GM18909 (cell line): ENCODE results near the gene MVB12B.
"Not testable (repeated sequence)": the region's sequence is repeated elsewhere in the genome, so short reads cannot be mapped to it uniquely, and the experiment has no call there.

Experiments
- ATAC-seq: cut with Tn5 transposase; IDR thresholded peaks from one replicate; pipeline ENCODE4 v1.9.1; 2021; ENCODE audit warnings: mild to moderate bottlenecking; ENCODE audit not compliant: unreplicated experiment, poor library complexity

MVB12B gene, protein sequence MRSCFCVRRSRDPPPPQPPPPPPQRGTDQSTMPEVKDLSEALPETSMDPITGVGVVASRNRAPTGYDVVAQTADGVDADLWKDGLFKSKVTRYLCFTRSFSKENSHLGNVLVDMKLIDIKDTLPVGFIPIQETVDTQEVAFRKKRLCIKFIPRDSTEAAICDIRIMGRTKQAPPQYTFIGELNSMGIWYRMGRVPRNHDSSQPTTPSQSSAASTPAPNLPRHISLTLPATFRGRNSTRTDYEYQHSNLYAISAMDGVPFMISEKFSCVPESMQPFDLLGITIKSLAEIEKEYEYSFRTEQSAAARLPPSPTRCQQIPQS

DNA sequence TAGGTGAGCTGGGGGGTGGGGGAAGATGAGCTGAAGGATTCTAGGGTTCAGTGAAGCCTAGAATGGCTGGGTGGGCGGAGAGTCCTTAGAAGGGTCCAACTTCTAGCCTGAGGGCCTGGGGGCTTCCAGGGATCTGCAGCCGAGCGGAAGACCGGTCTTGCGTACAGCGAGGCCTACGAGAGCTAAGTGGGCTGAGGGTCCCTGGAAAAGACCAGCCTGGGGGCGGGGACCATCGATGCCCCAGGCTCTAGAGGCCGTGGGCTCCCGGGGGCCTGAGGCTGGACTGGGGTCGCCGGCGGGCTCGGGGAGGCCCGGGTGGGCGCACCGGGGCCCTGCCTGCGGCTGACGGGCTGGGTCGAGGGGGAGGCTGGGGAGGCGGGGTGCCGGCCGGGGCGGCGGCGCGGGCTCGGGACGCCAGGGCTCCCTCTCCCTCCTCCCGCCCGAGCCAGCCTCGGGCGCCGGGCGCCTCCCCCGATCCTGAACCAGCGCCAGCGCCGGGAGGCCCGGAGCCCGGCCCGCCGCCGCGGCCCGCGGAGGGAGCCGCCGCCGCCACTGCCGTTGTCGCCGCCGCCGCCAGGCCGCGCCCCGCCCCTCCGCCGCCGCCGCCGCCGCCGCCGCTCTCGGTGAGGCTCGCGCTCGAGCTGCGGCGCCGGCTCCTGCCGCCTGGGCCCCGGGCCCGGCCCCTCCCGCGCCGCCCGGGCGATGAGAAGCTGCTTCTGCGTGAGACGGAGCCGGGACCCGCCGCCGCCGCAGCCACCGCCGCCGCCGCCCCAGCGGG, at the start of gene MVB12B:
Gene MVB12B (plus strand): TSS at position 602 of the 778 bp plus-strand sequence. CDS start 101 bp downstream, at position 703.
- ATAC-seq = no peak

DNA sequence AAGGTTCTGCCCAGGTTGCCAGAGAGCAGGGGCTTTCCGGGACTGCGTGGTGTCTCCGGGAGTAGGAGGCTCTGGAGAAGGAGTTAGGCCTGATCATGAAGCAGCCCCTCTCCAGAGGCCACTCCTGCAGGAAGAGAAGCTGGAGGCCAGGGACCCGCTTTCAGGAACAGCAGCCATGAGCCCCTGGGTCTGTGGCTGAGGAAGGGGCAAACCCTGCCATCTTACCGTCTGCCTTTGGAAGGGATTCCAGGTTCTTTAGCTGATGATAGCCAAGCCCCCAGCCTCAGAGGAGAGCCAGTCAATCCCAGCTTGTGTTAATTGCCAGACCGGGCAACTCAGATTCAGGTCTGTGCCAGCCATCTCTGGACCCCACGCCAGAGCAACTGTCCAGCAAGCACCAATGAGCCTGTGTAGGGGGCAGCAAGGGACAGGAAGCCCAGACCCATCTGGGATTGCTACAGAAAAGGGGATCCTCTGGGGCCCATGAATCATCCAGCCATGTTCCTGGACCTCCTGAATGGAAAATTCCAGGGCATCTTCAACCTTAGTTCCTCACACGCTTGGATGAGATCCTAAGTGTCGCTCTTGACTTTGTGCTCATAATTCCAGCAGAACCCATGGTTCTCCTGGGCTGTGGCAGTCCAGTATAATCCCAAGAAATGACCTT, 42.7 kb upstream of the MVB12B start:
- ATAC-seq = no peak

DNA sequence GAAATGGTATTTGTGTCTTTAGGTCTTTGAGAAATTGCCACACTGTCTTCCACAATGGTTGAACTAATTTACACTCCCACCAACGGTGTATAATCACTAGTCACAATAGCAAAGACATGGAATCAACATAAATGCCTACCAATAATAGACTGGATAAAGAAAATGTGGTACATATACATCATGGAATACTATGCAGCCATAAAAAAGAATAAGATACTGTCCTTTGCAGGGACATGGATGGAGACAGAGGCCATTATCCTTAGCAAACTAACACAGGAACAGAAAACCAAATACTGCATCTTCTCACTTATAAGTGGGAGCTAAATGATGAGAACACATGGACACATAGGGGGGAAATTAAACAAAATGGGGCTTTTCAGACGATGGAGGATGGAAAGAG, 41.0 kb upstream of the MVB12B start:
- ATAC-seq = not testable (repeated sequence)

DNA sequence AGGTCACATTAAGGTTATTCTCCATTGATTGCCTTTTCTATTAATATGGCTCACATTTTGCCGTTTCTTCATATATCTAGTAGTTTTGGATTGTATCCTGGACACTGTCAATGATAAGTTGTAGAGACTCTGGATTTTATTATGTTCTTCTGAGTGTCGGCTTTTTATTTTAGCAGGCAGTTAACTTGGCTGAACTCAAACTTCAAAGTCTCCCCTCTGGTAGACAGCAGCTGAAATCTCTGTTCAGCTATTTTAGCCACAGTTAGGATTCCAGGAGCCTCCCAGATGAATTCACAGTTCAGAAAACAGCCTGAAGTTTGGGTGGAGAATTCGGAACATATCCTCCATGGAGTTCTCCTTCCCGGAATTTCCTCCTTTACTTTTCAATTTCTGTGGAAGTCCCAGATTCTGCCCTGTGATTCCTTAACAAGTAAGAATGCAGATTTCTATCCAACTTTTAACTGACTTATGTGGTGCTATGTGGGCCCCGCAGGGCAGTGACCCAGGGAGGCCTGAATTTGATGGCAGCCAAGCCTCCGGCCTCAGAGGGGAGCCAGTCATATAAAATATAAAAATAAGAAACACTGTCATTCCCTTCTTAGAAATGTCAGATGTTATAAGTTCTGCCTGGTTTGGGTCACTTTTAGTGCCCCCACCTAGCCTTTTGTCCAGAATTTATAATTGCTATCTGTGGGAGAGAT, 39.3 kb upstream of the MVB12B start:
- ATAC-seq = no peak

DNA sequence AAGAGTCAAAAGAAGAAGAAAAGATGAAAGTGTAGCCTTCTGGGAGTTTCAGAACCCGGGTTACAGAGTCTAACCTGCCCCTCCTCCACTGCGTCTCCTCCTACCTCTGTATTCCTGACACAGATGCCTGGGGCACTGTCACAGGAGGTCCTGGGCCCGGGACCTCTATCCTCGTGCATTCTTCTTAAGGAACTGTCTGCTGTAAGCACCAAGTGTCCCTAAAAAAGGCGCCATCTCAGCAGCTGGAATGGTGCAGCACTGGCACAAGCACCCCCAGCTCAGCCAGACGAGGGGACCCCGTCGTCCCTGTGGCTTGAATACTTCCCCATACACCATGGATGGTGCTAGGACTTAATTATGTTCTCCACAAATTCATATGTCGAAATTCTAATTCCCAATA, 35.8 kb upstream of the MVB12B start:
- no peak for ATAC-seq

DNA sequence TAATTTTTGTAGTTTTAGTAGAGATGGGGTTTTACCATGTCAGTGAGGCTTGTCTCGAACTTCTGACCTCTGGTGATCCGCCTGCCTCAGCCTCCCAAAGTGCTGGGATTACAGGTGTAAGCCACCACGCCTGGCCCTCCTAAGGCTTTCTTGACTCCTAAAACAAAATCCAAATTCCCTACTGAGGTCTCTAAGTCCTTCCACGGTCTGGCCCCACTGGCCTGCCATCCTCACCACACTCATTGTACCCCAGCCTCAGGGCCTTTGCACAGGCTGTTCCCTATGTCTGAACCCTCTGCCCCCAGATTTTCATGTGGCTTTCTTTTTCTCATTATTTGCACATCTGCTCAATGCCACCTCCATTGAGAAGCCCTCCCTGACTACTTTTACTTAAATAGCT, 34.7 kb upstream of the MVB12B start:
- no peak for ATAC-seq

DNA sequence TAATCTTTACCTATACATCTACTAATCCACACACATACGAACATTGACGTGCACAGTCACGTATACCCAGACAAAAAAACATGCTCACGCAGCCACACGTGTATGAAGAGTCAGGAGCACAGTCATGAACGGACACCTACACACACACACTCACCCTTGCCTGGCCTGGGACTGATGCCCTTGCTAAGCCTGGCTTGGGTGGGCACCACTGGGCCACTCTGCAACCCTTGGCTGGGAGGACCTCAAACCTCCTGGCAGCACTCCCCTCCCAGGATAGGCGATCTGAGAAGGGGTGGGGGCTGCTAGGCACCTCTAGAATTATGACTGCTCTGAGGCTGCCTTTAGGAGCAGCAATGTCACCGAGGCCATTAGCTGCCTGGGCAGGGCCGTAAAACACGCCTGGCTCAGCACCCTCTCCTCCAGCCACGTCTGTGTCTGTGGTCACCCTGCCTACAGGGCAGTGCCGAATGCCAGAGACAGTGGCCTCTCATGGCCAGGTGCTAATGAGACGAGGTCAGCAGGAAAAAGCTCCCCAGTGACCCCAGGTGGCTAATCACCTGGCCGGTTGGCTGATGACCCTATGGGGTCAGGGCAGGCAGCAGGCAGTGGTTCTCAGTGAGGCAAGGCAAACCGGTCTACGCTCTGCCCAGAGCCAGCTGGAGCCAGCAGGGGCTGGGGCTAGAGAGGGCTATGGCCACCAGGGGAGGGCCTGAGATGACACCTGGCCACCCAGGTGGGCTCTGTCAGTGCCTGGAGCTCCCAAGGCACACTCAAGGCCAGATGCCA, 33.7 kb upstream of the MVB12B start:
- ATAC-seq = no peak

DNA sequence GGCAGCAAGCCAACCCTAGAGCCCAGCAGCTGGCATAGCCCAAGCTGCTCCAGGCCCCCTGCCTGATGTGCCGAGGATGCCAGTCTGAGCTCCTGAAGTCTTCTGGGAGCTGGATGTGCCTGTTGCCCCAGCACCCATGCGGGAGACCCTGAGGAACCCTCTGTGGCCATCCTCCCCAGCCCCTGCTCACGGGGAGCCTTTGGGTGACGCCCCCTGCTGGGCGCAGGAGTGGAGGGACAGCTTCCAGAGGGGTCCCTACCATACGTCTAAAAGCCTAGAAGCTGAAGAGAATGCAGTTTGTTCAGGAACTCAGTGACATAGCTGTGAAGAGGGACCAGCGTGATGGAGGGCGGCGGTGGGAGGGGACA, 33.1 kb upstream of the MVB12B start:
- no peak for ATAC-seq

DNA sequence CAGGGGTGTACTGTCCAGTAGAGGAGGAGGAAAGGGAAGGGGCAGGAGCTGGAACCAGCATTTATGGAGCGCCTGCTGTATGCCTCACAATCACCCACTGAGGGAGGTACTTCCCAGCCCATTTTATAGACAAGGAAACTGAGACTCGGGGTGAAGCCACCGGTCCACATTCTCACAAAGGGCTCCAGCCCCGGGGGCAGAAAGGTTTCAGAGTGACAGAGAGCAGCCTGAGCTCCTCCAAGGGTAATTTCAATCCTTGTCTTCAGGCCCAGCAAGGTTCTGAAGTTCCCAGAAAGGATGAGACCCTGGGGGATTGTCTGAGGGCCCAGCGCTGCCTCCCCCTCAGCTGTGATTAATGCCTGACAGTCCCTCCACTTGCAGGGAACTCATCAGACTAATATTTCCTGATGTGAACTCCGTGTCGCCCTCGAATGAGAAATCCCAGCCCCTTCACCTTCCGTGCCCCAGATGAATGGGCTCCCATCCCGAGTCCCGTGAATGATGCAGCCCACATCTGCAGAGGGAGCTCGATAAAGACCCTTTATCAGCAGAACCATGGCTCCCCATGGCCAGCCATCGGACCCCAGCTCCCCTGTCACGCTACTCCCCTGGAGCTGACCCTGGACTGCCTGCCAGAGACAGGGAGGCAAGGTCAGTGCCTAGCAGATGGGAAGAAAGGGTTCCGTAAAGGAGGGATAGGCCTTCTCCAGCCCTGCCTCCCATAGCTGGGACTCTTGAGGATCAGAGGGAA, 32.1 kb upstream of the MVB12B start:
- no peak for ATAC-seq

DNA sequence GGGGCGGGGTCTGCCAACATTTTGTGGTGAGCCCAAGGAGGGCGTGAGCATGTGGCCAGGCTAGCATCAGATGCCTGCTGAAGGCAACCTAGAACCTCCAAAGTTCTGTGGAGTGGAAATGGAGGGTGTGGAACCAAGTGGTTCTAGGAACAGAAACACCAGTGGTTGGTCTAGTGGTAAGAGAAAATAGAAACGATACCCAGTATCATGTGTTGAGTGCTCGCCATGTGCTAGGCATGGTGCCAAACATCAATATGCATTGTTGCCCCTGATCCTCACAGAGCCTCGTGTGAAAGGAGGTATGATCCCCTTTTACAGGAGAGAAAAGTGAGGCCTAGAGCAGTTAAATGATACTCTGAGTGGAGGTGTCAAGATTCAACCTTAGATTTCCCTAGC, 31.5 kb upstream of the MVB12B start:
- no peak for ATAC-seq

DNA sequence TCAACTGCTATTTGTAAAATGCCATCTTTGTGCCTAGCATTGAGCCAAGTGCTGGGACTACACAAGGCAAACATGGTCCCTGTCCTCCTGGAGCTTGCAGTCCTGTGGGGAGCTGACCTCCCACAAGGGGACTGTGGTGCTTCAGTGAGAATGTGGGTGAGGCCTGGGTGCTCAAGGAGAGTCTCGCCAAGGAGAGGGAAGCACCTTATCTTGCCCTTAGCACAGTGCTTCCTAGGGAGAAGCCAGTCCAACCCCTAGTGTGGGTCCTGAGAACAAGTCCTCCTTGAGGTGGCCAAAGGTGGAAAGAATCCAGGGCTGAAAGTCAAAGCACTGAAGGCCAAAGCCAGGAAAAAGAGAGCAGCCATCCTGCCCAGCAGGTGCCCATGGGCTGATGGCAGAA, 31.1 kb upstream of the MVB12B start:
- ATAC-seq = no peak

DNA sequence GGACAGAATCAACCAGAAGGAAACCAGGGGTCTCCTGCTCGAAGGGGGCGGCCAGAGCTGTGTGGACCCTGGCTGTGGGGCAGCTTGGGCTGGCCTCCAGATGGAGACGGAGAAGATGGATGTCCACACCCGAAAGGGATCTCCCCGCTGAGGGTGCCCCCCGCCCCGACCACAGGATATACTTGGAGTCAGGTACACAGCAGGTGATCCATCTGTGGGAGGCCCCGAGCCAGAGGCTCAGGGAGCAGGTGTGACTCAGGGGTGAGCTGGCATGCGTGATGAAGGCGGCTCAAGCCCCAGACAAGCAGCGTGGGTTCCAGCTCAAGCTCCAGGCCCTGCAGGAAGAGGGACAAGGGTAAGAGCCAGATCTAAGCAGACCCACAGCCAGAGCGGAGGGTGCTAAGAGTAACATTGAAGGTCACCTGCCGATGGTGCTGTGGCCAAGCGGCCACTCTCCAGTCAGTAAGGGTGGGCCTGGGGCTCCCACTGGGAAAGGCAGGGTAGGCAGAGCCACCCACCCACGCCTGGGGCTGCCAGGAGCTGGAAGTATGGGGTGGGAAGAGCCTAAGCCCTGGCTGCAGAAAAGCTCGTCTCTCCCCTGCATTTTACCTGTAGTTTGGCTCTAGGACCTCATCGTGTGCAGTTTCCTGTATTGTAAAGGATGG, 30.6 kb upstream of the MVB12B start:
- no peak for ATAC-seq

DNA sequence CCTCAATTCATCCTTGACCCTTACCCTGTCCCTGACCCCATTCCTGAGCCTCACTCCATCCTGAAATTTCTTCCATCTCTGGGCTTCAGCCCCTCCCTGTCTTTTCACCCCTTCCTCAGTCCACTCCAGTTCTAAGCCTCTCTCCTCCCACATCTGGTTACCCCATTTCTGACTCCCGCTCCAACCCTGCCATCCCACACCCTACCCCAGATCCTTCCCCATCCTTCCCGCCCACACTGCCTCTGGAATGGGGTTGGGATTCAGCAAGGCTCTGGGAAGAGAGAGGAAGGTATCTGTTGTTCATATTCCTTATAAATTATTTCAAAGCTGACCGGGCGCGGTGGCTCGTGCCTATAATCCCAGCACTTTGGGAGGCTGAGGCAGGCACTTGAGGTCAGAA, 29.9 kb upstream of the MVB12B start:
- no peak for ATAC-seq

DNA sequence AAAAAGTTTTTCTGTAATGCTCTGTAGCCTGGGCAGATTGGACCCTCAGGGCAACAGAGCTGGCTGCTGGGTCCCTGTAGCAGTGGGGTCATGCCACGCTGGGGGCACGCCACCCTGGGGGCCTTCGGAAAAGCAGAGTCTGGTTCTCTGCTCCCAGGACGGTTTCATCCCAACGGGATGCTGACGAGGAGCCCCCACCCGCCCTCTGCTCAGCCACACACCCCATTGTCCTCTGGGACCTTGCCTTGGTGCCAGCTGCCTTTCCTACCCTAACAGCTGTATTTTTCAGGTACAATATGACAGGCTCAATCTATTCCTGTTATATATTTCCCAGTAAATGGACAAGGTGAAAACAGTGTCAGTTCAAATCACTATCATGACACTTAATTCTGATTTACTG, 29.0 kb upstream of the MVB12B start:
- no peak for ATAC-seq

DNA sequence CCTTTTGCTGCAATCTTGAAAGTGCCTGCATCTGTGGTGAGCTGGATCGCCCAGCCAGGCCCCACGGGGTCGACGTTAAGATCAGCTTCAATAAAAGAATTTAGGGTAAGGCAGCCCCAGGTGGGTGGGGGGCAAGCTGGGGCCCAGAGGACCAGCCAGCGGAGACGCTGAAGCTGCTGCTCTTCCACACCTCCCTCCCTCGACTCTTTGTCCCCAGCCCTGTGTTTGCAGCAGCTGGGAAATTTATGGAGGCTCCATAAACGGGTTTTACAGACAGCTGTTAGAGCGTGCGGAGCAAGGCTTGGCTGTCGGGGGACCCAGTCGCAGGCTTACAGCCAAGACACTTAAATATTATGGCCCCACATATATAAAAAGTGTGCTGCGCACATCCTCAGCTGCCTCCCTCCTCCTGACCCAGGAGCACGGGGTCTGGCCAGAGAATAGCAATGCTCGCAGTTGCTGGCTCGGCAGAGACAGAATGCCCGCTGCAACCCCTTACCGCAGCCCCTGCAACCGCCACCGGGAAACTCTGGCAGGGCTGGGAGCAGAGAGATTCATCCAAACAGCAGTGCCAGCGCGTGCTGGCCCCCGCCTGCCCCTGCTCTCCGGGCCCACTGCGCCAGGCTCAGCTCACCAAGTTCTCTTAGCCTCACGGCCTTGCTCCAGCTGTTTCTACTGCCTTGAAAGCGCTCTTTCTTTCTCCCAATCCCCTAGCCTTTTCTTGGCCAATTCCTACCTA, 28.4 kb upstream of the MVB12B start:
- ATAC-seq = no peak

DNA sequence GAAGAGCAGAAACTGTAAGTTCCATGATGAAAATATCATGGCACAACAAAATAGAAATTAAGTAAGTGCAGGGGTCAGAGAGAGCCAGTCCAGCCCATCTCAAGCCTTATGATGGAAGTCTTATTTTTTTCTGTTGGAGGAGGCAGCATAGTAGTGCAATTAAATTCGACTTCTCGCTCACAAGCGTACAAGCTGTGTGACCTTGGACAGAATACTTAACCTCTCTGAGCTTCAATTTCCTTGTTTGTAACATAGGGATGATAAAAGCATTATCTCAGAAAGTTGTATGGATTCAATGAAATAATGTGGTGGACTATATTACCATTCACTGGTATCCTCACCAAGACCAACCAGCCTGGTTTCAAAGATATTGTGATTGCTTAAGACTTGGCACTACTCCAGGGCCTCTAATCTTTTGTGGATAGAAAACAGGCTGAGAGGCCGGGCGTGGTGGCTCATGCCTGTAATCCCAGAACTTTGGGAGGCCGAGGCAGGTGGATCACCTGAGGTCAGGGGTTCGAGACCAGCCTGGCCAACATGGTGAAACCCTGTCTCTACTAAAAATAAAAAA, 26.8 kb upstream of the MVB12B start:
- no peak for ATAC-seq

DNA sequence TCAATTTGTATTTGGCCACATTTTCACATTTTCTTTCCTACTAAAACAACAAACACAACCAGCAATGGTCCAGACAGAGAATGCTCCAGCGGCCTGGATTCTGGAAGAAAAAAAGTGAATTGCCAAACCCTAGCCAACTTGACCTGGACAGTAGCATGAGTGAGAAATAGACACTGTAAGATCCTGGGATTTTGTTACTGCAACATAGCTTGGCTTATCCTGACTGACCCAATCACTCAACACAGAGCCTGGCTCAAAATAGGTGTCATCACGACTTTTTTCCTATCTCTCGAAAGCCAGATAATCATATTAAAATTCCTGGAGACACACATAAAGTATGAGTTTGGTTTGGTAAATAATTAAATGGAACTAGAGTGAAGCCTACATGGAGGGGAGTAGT, 25.4 kb upstream of the MVB12B start:
- no peak for ATAC-seq
